AG04450 (cell line): ENCODE results near the gene STN1. TPM values are rescaled to one million over a fixed set of nuclear protein-coding genes. Genes with fewer than 3 reads are reported as not detected.

ENCODE experiments used
- CTCF ChIA-PET: fragments of 300-600, 350-600 bp; formaldehyde crosslinking; extraction: SDS; loops from one replicate; lab custom pipeline; 2022; ENCODE audit warnings: antibody characterized with exemption, inconsistent platforms; lab: Charles Lee
- POLR2A ChIA-PET: fragments of 350-600 bp; formaldehyde crosslinking; extraction: SDS; loops from one replicate; lab custom pipeline; 2021; ENCODE audit warnings: antibody characterized with exemption, inconsistent platforms; lab: Yijun Ruan, JAX
- DNase-seq: peaks from one replicate; pipeline ENCODE4 v3.0.0-alpha.2; 2011; ENCODE audit warnings: low read depth, low spot score
- H3K27ac ChIP-seq: one replicate; pipeline ENCODE4 v1.5.1; 2012; ENCODE audit warnings: low read depth, low read length, control low read depth
- H3K27me3 ChIP-seq: one replicate; pipeline ENCODE4 v1.6.0; 2012; ENCODE audit warnings: low read length; ENCODE audit not compliant: control insufficient read depth, insufficient read depth
- H3K4me3 ChIP-seq: 2 replicates; pipeline ENCODE4 v1.5.1; 2011; ENCODE audit warnings: mild to moderate bottlenecking, low read depth, low read length, control low read depth
- H3K9me3 ChIP-seq: 2 replicates; pipeline ENCODE4 v1.5.1; 2012; ENCODE audit warnings: low read length; ENCODE audit not compliant: control insufficient read depth, insufficient read depth
- polyA plus RNA-seq: library from polyadenylated mRNA; depleted of rRNA; stranded (reverse); fragments of >200 nt; gene quantifications from 2 replicates; pipeline ENCODE4 v1.2.3, GENCODE V29; 2011
- TF ChIP-seq, protein P1 (sequence below): IDR thresholded peaks from 2 replicates; pipeline ENCODE4 v1.5.1; 2011; ENCODE audit warnings: low read depth, low read length, control low read depth, inconsistent platforms

Gene STN1
- polyA plus RNA-seq, 1 experiment: 19.0 TPM

DNA sequence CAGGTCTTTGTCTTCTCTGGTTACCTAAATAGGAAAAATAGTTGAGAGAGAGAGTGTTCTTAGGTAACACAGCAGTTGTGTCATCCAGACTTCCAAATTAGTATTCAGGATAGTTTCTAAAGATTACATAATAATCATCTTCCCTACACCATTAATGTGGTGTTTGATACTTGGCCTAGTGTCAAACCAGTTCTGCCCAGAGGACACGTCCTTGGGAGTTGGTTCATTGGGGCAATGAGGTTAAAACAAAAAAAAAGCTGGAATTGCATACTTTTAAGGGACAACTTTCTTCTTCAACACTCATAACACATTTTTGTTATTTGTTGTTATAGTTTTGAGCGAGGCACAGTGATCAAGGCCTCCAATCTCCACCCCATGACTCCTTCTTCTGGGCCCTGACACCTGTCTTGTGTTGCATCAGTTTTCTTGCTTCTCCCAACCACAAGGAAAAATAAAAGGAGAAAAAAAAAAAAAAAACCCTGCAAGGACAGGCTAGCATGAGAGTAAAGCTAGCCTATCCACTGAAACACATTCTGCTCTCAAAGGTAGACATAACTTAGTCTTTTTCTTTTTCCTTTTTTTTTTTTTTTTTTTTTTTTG, 28.8 kb downstream of the STN1 start:
- TF ChIP-seq, protein P1, sequence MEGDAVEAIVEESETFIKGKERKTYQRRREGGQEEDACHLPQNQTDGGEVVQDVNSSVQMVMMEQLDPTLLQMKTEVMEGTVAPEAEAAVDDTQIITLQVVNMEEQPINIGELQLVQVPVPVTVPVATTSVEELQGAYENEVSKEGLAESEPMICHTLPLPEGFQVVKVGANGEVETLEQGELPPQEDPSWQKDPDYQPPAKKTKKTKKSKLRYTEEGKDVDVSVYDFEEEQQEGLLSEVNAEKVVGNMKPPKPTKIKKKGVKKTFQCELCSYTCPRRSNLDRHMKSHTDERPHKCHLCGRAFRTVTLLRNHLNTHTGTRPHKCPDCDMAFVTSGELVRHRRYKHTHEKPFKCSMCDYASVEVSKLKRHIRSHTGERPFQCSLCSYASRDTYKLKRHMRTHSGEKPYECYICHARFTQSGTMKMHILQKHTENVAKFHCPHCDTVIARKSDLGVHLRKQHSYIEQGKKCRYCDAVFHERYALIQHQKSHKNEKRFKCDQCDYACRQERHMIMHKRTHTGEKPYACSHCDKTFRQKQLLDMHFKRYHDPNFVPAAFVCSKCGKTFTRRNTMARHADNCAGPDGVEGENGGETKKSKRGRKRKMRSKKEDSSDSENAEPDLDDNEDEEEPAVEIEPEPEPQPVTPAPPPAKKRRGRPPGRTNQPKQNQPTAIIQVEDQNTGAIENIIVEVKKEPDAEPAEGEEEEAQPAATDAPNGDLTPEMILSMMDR: no peak
- ChIA-PET POLR2A (no interaction called here), CTCF (interaction anchor here (0.6 to 2.7 kb wide), 11 partner anchors 12 to 328 kb away, joined by 3 to 21 read pairs (median 6); partner anchors contain the start of gene SFR1)
- H3K4me3 ChIP-seq: no peak overlapping the region
- no peak overlapping the region for H3K27ac ChIP-seq
- H3K27me3 ChIP-seq: no peaks in the 10 kb centered on the region
- H3K9me3 ChIP-seq: no peaks in the 10 kb centered on the region
- no peak for DNase-seq

DNA sequence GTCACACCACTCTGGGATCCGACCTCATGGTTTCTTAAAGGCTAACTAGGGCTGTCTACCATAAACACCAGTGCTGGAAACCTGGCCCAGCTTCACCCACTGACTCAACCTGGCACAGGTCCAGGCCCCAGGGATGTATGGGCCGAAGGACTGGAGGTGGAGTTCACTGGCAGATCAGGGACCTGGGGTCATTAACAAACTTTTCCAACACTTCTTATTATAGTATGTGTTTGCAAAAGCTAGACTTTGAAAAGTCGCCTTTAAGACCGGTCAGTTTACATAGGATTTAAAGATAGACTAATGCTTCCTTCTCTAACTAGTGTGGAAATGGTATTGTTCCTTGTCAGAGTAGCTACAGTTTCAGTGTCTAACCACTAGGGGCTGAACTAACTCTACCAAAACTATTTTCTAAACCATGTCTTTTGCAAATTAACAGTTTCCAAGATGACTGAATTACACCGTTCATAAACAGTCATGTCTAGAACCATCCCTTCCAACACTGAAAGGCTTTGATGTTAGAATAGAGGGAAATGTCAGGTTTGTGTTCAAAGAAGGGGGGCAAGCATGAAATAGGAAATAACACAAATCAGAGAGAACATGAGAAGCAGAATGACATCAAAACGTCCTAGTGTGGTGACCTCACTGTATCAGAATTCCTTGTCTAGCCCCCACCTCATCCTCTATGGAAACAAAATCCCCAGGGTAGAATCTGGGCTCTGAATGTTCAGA, 29.7 kb downstream of the STN1 start:
- peak overlapping the region; percentile 33 for H3K27ac ChIP-seq
- TF ChIP-seq, protein P1: peak; percentile 92
- POLR2A ChIA-PET: interaction anchor here (0.5 to 1.0 kb wide), 6 partner anchors 28 to 521 kb away, joined by 3 to 4 read pairs (median 4); no protein-coding TSS in a partner anchor
- no peaks in the 10 kb centered on the region for H3K27me3 ChIP-seq
- CTCF ChIA-PET: interaction anchor here (0.5 to 5.5 kb wide), 42 partner anchors 10 to 462 kb away, joined by 3 to 186 read pairs (median 4); partner anchors contain the start of genes GSTO1, SFR1 and STN1
- H3K4me3 ChIP-seq: no peak overlapping the region
- DNase-seq: peak; percentile 73
- no peaks in the 10 kb centered on the region for H3K9me3 ChIP-seq

DNA sequence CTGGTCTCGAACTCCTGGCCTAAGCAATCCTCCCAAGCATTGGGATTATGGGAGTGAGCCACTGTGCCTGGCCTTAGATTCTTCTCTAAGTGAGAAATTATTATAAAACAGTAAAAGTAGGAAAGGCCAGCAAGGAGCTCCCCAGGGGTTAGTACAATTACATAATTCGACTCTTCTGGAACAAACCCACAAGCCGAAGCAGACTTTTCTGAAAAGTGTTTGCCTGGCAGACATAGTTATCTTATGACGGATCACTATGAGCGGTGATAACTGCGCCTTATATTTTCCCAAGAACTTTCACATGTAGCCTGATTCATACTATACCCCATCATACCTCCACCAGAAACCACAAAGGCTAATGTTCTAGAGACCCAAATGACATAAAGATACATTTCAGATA, 32.4 kb downstream of the STN1 start:
- Histone ChIP-seq H3K27ac (no peak overlapping the region), H3K4me3 (no peak overlapping the region), H3K27me3 (no peaks in the 10 kb centered on the region), H3K9me3 (no peaks in the 10 kb centered on the region)
- TF ChIP-seq, protein P1: no peak
- no peak for DNase-seq
- CTCF ChIA-PET: interaction anchor here (0.7 to 5.5 kb wide), 31 partner anchors 9 to 254 kb away, joined by 3 to 186 read pairs (median 5); partner anchors contain the start of gene SFR1
- POLR2A ChIA-PET: no interaction called here

DNA sequence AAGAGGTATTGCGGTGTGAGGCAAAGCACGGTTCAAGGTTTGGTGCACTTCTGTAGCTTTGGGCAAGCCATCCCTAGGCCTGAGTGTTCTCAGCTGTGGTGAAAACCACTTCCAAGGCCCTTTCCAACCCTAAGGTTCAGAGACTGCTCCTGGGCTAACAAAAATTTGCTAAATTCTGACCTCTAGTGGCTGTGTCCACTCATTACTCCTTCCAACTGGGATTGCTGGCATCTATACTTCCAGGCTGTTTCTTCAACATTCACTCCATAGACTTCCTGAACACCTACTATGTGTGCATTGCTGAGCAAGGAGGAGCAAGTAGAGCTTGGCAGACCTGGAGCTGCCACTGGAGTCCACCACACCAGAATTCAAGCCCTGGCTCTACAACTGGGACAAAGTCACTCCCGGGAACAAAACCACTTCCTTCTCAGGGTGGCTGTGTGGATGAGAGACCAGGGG, 33.3 kb downstream of the STN1 start:
- no peaks in the 10 kb centered on the region for H3K9me3 ChIP-seq
- ChIA-PET POLR2A (no interaction called here), CTCF (interaction anchor here (0.5 to 5.5 kb wide), 41 partner anchors 10 to 422 kb away, joined by 3 to 186 read pairs (median 4); no protein-coding TSS in a partner anchor)
- no peaks in the 10 kb centered on the region for H3K27me3 ChIP-seq
- no peak overlapping the region for H3K4me3 ChIP-seq
- no peak for DNase-seq
- no peak overlapping the region for H3K27ac ChIP-seq
- TF ChIP-seq, protein P1: peak; percentile 79
